ENCODE data around the gene CIAO1. TPM values are rescaled to one million over a fixed set of nuclear protein-coding genes. Genes with fewer than 3 reads are reported as not detected.
A peak's percentile ranks its signal among the peaks of the same experiment; 100 is the strongest.

Gene CIAO1
- total and polyA plus RNA-seq, 2 of the 8 experiments (the other 6 are each of a cell fraction or from before 2014, with no cell fraction given), result 63.7 to 99.2 TPM

DNA sequence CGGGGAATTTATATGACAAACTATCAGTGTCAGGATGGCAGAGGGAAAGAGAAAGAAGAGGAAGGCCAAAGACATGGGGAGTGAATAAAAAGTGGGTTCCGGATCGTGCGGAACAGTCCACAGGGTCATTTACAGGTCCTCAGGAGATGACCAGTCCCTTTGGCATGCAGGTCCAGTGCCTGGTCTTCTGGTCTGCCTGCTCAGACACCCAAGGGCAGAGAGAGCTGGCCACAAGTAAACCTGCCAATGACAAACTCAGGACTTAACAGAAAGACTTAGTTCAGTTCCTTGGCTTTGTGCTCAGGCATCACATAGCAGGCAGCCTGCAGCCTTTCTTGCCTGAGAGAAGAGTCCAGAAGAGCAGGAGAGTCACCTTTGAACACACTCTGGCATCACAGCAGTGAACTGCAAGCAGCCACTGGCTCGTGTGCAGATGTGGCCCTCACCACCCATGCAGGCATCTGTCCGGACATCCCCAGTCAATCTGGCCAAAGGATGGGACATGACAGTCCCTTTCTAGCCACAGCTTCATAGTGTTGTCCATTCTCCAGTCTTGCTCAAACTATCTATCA is 14.2 kb upstream of the CIAO1 start:
- no peak for FAIRE-seq

More for the DNA sequence above, 14.2 kb upstream of the CIAO1 start:
- Histone ChIP-seq H3K27me3 (replicated peaks in 1 of 4; ENCODE audit: control insufficient read depth in 3 of 4, extremely low read depth in 1 of 4, insufficient read depth in 3 of 4, low read length in 3 of 4) (no peaks in the 10 kb centered on the region), H2BK15ac (ENCODE audit: low read length) (no peak overlapping the region), H4K91ac (replicated peaks; ENCODE audit: insufficient read length, low read length) (no peak overlapping the region), H2BK12ac (ENCODE audit: low read depth, low read length) (no peak overlapping the region), H3K4me1 (replicated peaks in 1 of 4; ENCODE audit: control insufficient read depth in 3 of 4, insufficient read depth in 4 of 4, low read length in 3 of 4) (no peaks in the 10 kb centered on the region), H3K4me2 (ENCODE audit: insufficient read depth in 1 of 2, low read depth in 2 of 2, low read length in 2 of 2) (no peak overlapping the region), H3K9ac (replicated peaks in 1 of 4; ENCODE audit: extremely low read depth in 1 of 4, low read depth in 3 of 4, low read length in 3 of 4) (no peak overlapping the region), H3K36me3 (ENCODE audit: control insufficient read depth in 2 of 4, insufficient read depth in 4 of 4, low read length in 3 of 4) (peaks cover 3 to 11% (median 5%) of the 10 kb centered on the region in 4 experiments; a peak in 5 of 8 replicates), H4K8ac (ENCODE audit: extremely low read depth, insufficient read depth, low read length) (no peak overlapping the region; the same call in 1 of the 2 replicates), H3K79me1 (ENCODE audit: low read depth, low read length) (peaks cover 2% of the 10 kb centered on the region; the same call in 1 of the 2 replicates), H3K79me2 (ENCODE audit: control insufficient read depth in 1 of 2, insufficient read depth in 2 of 2, low read length in 2 of 2) (no peaks in the 10 kb centered on the region; a peak in 1 of 4 replicates), H3K4ac (replicated peaks; ENCODE audit: insufficient read length, low read depth, low read length) (no peak overlapping the region), H3K23me2 (ENCODE audit: low read depth, low read length) (no peaks in the 10 kb centered on the region), H4K5ac (ENCODE audit: insufficient read length, low read depth, low read length) (no peak overlapping the region), H3K9me3 (ENCODE audit: insufficient read depth in 2 of 2, low read depth in 1 of 2, low read length in 1 of 2) (no peaks in the 10 kb centered on the region), H3K27ac (ENCODE audit: low read depth, low read length) (no peak overlapping the region), H2BK120ac (replicated peaks; ENCODE audit: low read depth, low read length) (no peak overlapping the region), H2BK5ac (ENCODE audit: low read depth, low read length) (no peak overlapping the region), H3K14ac (ENCODE audit: insufficient read length) (no peak overlapping the region), H4K20me1 (replicated peaks in 1 of 2; ENCODE audit: control insufficient read depth in 1 of 2, insufficient read depth in 2 of 2, low read length in 2 of 2) (peaks cover 1 to 3% of the 10 kb centered on the region in 2 experiments), H3K18ac (ENCODE audit: extremely low read depth, low read length) (no peak overlapping the region), H3K23ac (ENCODE audit: insufficient read length) (no peak overlapping the region), H2BK20ac (ENCODE audit: low read length) (no peak overlapping the region), H2AFZ (ENCODE audit: low read length) (no peak overlapping the region), H3K4me3 (ENCODE audit: extremely low read depth in 1 of 4, insufficient read depth in 2 of 4, low read depth in 3 of 4, low read length in 4 of 4) (no peak overlapping the region), H3K56ac (replicated peaks; ENCODE audit: insufficient read length, low read depth, low read length) (no peak overlapping the region), H2AK5ac (ENCODE audit: low read depth, low read length) (no peak overlapping the region)
- ChIA-PET CTCF (ENCODE audit: partially characterized antibody) (interaction anchor here (0.8 to 2.6 kb wide), 4 partner anchors 8 to 115 kb away, joined by 3 to 11 read pairs (median 4); no protein-coding TSS in a partner anchor), POLR2A (ENCODE audit: partially characterized antibody) (interaction anchor here (1.2 to 4.3 kb wide), 4 partner anchors 9 to 16 kb away, joined by 3 to 16 read pairs (median 3); no protein-coding TSS in a partner anchor)
- no peak for TF ChIP-seq GTF2F1 (IDR thresholded peaks at IDR 0.05; ENCODE audit: borderline replicate concordance, low read depth, low read length)
- peak; percentile 93 for TF ChIP-seq SP1 (IDR thresholded peaks at IDR 0.05; ENCODE audit: low read depth, low read length)
- TF ChIP-seq, protein P1, sequence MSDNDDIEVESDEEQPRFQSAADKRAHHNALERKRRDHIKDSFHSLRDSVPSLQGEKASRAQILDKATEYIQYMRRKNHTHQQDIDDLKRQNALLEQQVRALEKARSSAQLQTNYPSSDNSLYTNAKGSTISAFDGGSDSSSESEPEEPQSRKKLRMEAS (IDR thresholded peaks at IDR 0.05), result no peak
- TF ChIP-seq TBP (IDR thresholded peaks at IDR 0.05; ENCODE audit: low read depth, low read length), result no peak
- 88% methylated on average over 6 of the region's 6 CpGs; no CpG with 5 or more reads in 1 of the 2 experiments for WGBS, 2 experiments (ENCODE audit: extremely low coverage in 1 of 2, insufficient coverage in 1 of 2, insufficient read length in 1 of 2, insufficient replicate concordance in 2 of 2, low coverage in 1 of 2, low lambda C conversion rate in 2 of 2, missing lambda C conversion rate in 1 of 2)
- DNase-seq (ENCODE audit: low read depth in 1 of 2, low spot score in 2 of 2), result no peak

All from H1 (cell line).